HG02884 (cell line): ENCODE measurements around the gene IL37.
A peak's percentile ranks its signal among the peaks of the same experiment; 100 is the strongest.

Source experiments
- ATAC-seq: cut with Tn5 transposase; IDR thresholded peaks from one replicate; pipeline ENCODE4 v1.9.1; 2021; ENCODE audit warnings: mild to moderate bottlenecking, moderate library complexity; ENCODE audit not compliant: unreplicated experiment

The IL37 gene

DNA sequence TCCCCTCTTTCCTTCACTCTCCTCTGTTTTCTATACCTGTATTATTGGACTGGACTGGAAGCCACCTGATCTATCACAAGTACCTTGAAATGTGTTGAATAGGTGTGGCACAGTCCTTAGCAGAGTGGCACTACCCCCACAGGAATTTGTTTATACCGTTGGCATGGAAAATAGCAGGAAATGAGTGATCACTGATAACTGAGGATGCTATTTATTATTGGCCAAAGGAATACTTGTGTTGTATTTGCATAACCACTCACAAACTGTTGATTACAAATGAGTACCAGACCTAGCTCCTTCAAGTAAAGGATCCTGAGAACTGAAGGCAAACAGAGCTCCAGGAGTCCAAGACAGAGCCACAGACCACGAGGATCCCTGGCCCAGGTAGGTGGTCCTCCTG, at the start of gene IL37:
Gene IL37 (plus strand): TSS at position 301 of the 400 bp plus-strand sequence. CDS start 1,848 bp downstream, outside the sequence.
- no peak for ATAC-seq

DNA sequence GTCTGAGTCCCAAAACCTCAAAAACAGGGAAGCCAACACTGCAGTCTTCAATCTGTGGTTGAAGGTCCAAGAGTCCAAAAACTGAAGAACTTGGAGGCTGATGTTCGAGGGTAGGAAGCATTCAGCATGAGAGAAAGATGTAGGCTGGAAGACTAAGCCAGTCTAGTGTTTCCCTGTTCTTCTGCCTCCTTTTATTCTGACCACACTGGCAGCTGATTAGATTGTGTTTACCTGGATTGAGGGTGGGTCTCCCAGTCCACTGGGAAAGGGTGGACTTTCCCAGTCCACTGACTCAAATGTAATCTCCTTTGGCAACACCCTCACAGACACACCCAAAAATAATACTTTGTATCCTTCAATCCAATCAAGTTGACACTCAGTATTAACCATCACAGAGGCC, 46.9 kb upstream of the IL37 start:
- ATAC-seq: no peak

- no peak for ATAC-seq
These were observed 44.7 kb upstream of the IL37 start for GRCh38 chr2:112866128-112866835.

GRCh38 chr2:112867701-112868631, 43.0 kb upstream of the IL37 start:
- no peak for ATAC-seq

GRCh38 chr2:112869258-112869842, 41.6 kb upstream of the IL37 start:
- ATAC-seq: no peak

DNA sequence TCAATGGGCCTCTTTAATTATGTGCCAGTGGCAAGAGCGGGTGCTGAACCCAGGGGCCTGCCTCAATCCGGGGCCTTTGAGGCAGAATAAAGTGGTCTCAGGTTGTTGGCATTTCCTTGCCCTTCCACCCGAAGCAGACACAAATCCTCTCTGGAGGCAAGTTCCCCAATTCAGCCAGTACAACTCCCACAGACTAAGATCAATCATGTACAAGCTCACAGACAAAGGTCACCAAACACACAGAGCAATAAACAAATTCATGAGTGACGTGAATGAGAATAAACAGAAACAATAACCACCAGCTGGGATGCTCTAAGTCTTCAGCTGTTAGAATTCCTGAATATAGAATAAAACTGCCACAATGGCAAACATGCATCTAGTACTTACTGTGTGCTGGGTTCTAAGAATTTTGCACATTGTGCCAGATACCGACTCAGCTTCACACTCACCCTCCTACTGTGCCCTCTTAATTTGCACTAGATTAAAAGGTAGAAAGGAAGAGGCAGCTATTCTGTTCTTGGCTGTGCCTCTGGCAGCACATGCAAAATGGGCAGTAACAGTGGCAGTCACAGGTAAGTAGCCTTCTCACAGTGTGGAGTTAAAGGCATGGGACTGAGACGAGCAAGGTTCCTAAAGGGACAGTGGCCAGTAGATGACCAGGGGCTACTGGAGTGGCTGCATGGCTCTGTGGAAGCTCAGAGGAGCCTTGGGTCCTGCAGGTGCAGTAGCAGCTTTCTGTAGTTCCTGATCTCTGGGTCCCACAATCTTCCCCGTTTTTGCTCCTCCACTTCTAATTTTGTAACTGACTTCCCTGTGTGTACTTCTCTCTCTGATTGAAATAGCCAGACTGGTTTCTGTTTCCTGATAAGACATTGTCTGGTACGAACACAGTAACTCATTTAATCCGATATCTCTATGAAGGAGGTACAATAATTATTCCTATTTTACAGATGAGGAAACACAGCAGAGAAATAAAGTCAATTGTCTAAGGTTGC, 39.8 kb upstream of the IL37 start:
- no peak for ATAC-seq

- no peak for ATAC-seq
These were observed 34.6 kb upstream of the IL37 start for GRCh38 chr2:112876257-112876970.

DNA sequence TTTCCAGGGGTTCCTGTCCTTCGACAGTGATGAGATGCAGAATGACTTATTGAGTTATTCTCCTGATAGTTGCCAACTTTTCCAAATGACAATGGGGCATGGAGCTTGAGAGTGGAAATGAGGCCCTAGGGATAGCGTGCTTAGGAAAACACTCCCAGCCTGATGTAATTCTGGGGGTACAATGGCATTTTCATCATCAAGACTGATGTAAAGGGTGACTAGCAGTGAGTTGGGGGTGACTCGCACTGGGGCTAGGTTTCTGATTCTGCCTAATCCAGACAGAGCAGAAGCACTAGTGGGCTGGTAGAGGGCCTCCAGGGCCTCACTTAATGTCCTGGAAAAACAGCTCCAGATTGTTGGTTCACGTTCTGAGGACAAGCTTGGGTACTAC, 34.0 kb upstream of the IL37 start:
- ATAC-seq: no peak

GRCh38 chr2:112877423-112877822, 33.5 kb upstream of the IL37 start:
- no peak for ATAC-seq

DNA sequence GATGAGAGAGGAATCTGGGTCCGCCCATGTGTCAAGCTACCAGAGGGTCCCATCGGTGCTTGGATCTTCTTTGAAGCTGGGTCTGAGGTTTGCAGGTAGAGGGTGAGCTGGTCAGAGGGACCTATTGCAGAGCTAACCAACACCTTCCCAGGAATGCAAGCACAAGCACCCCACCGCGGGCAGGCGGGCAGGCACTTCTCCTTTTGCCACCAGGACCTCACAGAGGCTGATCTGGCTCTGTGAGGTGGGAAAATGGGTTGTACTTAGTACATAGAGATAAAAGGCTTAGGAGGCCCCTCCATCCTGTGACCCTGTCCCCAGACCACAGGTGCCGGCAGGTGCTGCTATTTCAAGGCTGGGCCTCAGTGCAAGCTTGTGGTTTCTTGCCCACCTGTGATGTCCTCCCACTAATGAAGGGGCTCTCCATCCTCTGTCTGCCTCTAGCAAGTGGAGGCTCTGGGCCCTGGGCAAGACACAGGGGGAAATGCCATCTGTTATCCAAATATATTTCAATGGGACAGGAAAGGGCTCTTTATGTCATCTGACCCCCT, 31.4 kb upstream of the IL37 start:
- ATAC-seq: no peak

DNA sequence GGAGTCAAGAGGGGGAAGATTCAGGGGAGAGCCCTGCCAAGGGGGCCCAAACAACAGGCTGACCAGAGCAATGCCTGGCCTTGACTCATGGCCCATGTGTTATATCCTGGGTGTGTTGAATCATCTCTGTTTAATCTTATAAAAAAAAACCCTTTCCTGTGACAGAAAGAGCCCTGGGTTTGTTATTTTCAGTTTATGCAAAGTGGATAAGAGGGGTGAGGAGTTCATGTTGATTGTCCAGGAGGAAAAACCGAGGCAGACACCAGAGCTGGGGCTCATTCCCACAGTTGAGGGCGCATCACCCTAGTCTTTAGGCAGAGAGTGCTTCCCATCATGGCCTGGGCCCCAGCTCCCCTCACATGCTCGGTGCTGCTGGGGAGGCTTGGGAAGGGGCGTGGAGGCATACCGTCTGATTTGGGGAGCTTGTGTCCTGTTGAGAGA, 30.9 kb upstream of the IL37 start:
- no peak for ATAC-seq

- no peak for ATAC-seq
These were observed 30.3 kb upstream of the IL37 start for GRCh38 chr2:112880696-112881095.

GRCh38 chr2:112881217-112881985, 29.6 kb upstream of the IL37 start:
- ATAC-seq: peak; percentile 88

DNA sequence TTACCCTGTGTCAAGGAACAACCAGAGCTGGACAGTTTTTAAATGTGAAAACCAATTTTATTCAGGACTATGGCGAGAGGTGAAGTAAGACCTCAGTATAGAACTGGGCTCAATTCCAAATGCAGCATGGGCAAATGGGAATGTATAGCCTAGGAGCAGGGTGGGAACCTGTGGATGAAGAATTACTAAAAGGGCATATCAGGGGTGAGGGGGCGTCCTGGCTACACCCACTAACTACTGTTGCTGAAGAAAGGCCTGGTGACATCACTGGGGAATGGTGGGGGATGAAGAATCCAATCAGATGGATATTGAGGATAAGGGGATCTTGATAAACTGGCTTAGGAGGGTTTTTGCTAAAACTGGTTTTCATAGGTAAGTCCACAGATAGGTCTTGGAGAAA, 27.3 kb upstream of the IL37 start:
- ATAC-seq: no peak

- no peak for ATAC-seq
These were observed 26.0 kb upstream of the IL37 start for GRCh38 chr2:112884869-112885505.

DNA sequence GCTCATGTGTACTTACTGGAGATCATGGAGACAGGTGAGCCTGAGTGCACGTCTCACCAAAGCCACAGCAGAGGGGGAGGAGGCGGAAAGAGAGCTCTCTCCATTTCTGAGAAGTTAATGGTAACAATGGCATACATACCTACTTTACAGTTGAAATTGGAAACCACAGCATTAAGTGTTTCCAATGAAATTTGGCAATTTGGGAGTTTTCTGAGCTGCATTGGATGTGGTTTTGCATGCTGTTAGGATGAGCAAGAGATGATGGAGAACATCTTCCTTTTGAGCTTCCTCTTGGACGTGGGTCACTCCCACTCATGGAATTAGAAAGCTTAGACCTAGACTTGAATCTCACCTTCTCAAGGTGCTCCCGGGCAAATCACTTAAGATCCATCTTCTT, 25.5 kb upstream of the IL37 start:
- ATAC-seq: no peak

- ATAC-seq: no peak
These were observed 24.7 kb upstream of the IL37 start for GRCh38 chr2:112886291-112886690.
